GM12874 (cell line): ENCODE measurements around the gene KIAA1671.

ENCODE experiments used
- TF ChIP-seq, protein P1 (sequence below): IDR thresholded peaks from 2 replicates; pipeline ENCODE4 v1.5.1; 2011; ENCODE audit warnings: low read depth, mild to moderate bottlenecking, control low read depth, low read length, moderate library complexity; ENCODE audit not compliant: insufficient read depth

The KIAA1671 gene

DNA sequence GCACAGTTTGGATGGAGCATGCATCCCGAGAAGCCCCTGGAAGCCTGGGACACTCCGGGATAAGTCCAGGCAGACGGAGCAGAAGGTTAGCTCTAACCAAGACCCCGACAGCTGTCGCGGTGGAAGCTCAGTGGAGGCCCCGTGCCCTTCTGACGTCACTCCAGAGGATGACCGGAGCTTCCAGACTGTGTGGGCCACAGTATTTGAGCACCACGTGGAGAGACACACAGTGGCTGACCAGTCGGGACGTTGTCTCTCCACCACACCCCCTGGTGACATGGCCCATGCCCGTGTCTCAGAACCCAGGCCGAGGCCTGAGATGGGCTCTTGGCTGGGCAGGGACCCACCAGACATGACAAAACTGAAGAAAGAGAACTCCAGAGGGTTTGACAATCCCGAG lies 86.3 kb downstream of the KIAA1671 start:
- TF ChIP-seq, protein P1, sequence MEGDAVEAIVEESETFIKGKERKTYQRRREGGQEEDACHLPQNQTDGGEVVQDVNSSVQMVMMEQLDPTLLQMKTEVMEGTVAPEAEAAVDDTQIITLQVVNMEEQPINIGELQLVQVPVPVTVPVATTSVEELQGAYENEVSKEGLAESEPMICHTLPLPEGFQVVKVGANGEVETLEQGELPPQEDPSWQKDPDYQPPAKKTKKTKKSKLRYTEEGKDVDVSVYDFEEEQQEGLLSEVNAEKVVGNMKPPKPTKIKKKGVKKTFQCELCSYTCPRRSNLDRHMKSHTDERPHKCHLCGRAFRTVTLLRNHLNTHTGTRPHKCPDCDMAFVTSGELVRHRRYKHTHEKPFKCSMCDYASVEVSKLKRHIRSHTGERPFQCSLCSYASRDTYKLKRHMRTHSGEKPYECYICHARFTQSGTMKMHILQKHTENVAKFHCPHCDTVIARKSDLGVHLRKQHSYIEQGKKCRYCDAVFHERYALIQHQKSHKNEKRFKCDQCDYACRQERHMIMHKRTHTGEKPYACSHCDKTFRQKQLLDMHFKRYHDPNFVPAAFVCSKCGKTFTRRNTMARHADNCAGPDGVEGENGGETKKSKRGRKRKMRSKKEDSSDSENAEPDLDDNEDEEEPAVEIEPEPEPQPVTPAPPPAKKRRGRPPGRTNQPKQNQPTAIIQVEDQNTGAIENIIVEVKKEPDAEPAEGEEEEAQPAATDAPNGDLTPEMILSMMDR: no peak

DNA sequence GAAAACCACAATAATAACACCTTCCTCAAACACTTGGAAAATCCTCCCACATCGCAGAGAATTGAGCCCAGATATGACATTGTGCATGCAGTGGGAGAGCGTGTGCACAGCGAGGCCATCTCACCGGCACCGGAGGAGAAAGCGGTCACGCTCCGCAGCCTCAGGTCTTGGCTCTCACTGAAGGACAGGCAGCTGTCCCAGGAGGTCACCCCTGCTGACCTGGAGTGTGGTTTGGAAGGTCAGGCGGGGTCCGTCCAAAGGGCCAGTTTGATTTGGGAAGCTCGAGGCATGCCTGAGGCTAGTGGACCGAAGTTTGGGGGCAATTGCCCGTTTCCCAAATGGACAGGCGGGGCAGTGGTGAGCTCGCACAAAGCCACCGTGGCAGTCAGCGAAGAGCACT lies 86.7 kb downstream of the KIAA1671 start:
- TF ChIP-seq, protein P1: no peak

DNA sequence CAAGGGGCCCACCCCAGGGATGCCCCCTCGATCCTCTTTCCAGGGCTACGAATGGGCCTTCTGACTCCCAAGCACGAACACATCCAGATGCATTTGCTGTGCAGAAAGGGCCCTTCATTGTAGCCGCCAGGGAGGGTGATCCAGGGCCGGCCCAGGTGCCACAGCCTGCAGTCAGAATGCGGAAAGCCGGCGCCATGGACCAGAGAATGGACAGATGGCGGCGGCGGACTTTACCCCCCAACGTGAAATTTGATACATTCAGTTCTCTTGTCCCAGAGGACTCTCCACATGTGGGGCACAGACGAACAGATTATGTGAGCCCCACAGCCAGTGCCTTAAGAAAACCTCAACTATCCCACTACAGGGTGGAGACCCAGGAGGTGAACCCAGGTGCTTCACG lies 87.2 kb downstream of the KIAA1671 start:
- TF ChIP-seq, protein P1: no peak

DNA sequence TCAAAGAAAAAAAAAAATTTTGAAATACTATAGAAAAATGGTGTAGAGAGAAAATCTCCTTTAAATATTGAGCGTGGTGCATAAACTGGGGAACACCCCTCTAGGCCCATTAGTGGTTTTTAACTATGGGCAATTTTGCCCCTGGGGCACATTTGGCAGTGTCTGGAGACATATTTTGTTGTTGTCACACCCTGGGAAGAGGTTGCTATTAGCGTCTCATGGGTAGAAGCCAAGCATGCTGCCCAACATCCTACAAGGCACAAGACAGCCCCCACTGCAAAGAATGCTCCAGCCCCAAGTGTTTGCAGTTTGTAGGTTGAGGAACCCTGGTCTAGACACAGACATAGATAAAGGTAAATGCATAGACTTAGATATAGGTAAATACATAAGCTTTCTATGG lies 92.6 kb downstream of the KIAA1671 start:
- TF ChIP-seq, protein P1: no peak

DNA sequence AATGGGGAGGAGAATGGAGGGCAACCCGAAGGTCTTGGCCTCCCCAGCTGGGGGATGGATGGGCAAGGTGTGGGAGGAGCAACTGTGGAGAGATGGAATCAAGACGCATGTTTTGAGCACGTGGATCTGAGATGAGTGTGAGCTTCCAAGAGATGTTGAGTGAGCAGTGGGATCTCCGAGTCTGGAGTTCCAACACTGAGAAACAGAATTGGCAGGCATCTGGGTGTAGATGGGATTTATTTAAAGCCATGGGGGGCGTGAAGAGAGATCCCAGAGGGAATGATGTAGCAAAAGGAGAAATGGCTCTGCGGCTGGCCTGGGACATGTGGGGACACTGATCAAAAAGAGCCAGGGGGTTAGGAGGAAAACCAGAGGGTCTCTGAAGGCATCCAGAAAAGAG lies 95.6 kb downstream of the KIAA1671 start:
- TF ChIP-seq, protein P1: no peak

DNA sequence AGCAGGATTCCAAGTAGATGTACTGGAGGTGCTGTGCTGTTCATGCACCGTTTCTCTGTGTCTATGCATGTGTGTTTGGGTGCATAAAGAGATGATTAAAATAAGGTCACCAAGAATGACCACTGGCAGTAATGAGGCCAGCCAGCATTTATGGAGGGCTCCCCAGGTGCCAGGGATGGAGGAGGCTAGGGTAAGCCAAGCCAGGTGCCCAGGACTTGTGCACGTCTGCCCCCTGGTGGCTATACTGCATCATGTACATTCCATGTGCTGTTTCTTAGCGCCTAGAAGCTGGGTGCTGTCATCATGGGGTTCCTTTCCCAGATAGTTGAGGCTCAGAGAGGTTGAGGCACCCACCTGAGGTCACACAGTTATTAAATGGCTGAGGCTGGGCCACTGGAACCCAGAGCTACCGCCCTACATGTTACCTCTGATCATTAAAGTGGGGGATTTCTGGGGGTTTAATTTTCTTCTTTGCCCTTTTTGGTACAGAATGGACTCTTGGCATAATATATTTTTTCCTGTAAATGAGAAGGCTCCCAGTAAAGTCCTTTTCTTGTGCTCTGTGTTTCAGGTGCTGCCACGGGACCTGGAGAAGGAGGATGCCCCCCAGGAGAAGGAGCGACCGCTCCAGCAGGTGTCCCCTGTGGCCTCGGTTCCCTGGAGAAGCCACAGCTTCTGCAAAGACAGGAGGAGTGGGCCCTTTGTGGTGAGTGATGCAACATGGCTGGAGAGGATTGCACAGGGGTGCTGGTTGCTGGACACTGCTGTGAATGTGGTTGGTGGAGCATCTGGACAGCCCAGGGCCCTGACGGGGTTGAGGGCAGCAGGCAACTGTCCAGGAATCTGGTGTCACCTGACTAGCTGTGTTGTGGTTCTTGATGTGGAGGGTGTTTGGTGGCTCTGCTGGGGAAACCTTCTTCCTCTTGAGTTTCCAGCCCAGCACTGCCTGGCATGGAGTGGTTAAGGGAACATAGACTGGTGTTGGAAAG lies 96.4 kb downstream of the KIAA1671 start:
- TF ChIP-seq, protein P1: peak; percentile 91

DNA sequence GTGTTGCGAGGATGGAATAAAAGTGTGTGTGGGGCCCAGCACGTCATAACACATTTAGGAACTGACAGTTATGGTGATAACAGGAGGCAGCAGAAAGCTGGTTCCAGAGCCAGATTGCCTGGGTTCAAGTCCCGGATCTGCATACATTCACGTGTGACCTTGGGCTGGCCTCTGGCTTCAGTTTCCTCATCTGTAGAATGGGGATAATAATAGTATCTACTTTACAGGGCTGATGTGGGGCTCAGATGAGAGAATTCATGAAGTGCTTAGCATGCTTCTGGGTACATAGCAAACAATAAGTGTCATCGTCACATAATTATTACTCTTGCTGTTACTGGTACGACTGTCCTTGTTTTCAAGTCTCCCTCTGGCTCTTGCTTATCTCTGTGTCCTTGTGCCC lies 97.3 kb downstream of the KIAA1671 start:
- TF ChIP-seq, protein P1: no peak
